Sigmoid colon (tissue), 7 donors: Measurements from ENCODE around the gene C6orf89. TPM values are rescaled to one million over a fixed set of nuclear protein-coding genes. Genes with fewer than 3 reads are reported as not detected.
A peak's percentile ranks its signal among the peaks of the same experiment; 100 is the strongest.

Source experiments
- DNase-seq: peaks from one replicate; pipeline ENCODE4 v3.0.0-alpha.2; 2019
- H3K27ac ChIP-seq, 4 donors: fragments of 200-600 bp; sonication (generic); one replicate each; pipeline ENCODE4 v1.5.1; 2016 to 2019; ENCODE audit warnings: mild to moderate bottlenecking in 1 of 4
- H3K27me3 ChIP-seq, 3 donors: fragments of 200-600 bp; sonication (generic); one replicate each; pipeline ENCODE4 v1.5.1; 2019; ENCODE audit warnings: mild to moderate bottlenecking in 1 of 3
- H3K36me3 ChIP-seq, 4 donors: fragments of 200-600 bp; sonication (generic); one replicate each; pipeline ENCODE4 v1.5.1; 2016 to 2019
- H3K4me1 ChIP-seq, 4 donors: fragments of 200-600 bp; sonication (generic); one replicate each; pipeline ENCODE4 v1.5.1; 2017 to 2019
- H3K4me3 ChIP-seq, 4 donors: fragments of 200-600 bp; sonication (generic); one replicate each; pipeline ENCODE4 v1.5.1; 2017 to 2019; ENCODE audit warnings: mild to moderate bottlenecking in 2 of 4, moderate library complexity in 1 of 4
- H3K9me3 ChIP-seq, 4 donors: fragments of 200-600 bp in 3 of 4; sonication (generic) in 3 of 4; one replicate each; pipeline versions ENCODE4 v1.5.1 to v1.6.1; 2013 to 2019
- EP300 ChIP-seq, 4 donors: sonication (generic); formaldehyde crosslinking; IDR thresholded peaks; one replicate each; pipeline ENCODE4 v1.6.1; 2017; ENCODE audit warnings: antibody characterized with exemption in 4 of 4
- POLR2A ChIP-seq, 2 donors: fragments of 450-650 bp; IDR thresholded peaks; one replicate each; pipeline ENCODE4 v1.6.1; 2016; ENCODE audit warnings: antibody characterized with exemption in 2 of 2, mild to moderate bottlenecking in 2 of 2, moderate library complexity in 2 of 2
- POLR2AphosphoS5 ChIP-seq, 4 donors: sonication (generic); formaldehyde crosslinking; IDR thresholded peaks; one replicate each; pipeline ENCODE4 v1.6.1; 2017; ENCODE audit warnings: antibody characterized with exemption in 4 of 4
- WGBS, 2 donors: extraction: QIAGEN DNeasy Blood & Tissue Kit; methylation state at CpG; one replicate each; pipeline ENCODE4 v1.1.7; 2013; 5-methylcytosine and 5-hydroxymethylcytosine counted together
- intact Hi-C: fragments of 100-400 bp; cut with DNase I; formaldehyde crosslinking; loops from one replicate; pipeline ENCODE4 v1.15.1; 2023
- polyA plus RNA-seq, 3 donors: library from polyadenylated mRNA; stranded (reverse); fragments of 200-250 nt; gene quantifications; one replicate each; pipeline ENCODE4 v1.2.3, GENCODE V29; 2013
- total RNA-seq, 4 donors: library from RNA; depleted of rRNA; stranded (reverse); fragments of >200 nt; gene quantifications; one replicate each; pipeline ENCODE4 v1.1.0, GENCODE V29; 2016
- TF ChIP-seq, protein P1 (sequence below), 4 experiments: fragments of 450-650 bp in 3 of 4; fragments of 200-600 bp in 1 of 4; IDR thresholded peaks; one replicate each; pipeline ENCODE4 v1.5.1; 2016 to 2019; ENCODE audit warnings: antibody characterized with exemption in 4 of 4, mild to moderate bottlenecking in 3 of 4, moderate library complexity in 2 of 4
- donor health status: healthy with polysubstance abuse.
- donor health status: Bipolar disorder and iron deficiency.
- donor health status: healthy.

C6orf89 gene
- total and polyA plus RNA-seq, 7 donors = 5.5 to 51.4 (median 37.3) TPM

DNA sequence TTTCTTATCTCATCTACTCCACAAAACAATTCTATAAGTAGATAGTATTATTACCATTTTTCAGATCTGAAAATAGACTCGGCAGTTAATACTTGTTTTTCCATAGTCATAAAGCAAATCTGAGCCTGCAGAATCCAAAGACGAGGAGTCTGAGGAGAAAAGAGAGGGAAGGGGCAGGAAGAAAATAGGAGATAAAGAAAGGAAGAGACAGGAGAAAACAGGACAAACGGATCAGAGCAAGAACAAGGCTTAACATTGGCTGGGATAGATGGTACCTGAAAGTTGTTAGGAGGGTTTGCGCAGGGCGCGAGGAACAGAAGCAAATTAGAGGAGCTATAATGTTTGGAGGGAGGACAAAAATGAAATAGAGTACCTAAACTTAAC is 10.5 kb upstream of the C6orf89 start:
- H3K36me3 ChIP-seq = peaks cover 0 to 5% (median 0%) of the 10 kb centered on the region in 4 donors
- H3K4me1 ChIP-seq = peaks cover 0 to 19% (median 16%) of the 10 kb centered on the region in 4 donors
- TF ChIP-seq POLR2AphosphoS5 (IDR thresholded peaks at IDR 0.05) (no peak), POLR2A (IDR thresholded peaks at IDR 0.05) (peak in 1 of 2 donors; percentile 7)
- no peak for DNase-seq
- no peaks in the 10 kb centered on the region for H3K9me3 ChIP-seq
- H3K4me3 ChIP-seq = peak overlapping the region; percentile 79 to 87 (median 84)
- H3K27ac ChIP-seq = peak overlapping the region; percentile 83 to 88 (median 86)
- intact Hi-C loops = no loop called here
- H3K27me3 ChIP-seq = peaks cover 0 to 9% (median 0%) of the 10 kb centered on the region in 3 donors
- 11 to 36% methylated on average over 6 of the region's 6 CpGs for WGBS, 2 donors

DNA sequence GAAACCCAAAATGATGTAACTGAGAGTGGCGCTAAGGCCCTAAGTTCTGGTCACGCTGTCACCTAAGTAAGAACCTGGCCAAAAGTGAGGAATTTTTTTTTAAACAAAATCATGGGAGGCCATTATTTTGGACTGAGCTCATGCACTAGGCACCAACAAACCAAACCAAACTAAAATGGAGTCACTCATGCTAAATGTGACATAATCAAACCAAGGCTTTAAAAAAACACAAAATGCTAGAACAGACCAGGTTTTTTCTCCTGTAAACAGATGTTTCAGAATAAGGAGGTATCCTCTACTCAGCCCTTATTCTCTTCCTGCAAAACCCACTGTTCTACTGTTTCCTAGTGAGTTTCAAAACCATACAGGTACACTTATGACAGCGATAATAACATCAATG is 1.1 kb upstream of the C6orf89 start:
- DNase-seq = no peak
- TF ChIP-seq, protein P1, sequence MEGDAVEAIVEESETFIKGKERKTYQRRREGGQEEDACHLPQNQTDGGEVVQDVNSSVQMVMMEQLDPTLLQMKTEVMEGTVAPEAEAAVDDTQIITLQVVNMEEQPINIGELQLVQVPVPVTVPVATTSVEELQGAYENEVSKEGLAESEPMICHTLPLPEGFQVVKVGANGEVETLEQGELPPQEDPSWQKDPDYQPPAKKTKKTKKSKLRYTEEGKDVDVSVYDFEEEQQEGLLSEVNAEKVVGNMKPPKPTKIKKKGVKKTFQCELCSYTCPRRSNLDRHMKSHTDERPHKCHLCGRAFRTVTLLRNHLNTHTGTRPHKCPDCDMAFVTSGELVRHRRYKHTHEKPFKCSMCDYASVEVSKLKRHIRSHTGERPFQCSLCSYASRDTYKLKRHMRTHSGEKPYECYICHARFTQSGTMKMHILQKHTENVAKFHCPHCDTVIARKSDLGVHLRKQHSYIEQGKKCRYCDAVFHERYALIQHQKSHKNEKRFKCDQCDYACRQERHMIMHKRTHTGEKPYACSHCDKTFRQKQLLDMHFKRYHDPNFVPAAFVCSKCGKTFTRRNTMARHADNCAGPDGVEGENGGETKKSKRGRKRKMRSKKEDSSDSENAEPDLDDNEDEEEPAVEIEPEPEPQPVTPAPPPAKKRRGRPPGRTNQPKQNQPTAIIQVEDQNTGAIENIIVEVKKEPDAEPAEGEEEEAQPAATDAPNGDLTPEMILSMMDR (IDR thresholded peaks at IDR 0.05) = no peak
- TF ChIP-seq POLR2A (IDR thresholded peaks at IDR 0.05) = no peak
- TF ChIP-seq EP300 (IDR thresholded peaks at IDR 0.05) = no peak
- TF ChIP-seq POLR2AphosphoS5 (IDR thresholded peaks at IDR 0.05) = no peak
- Histone ChIP-seq H3K4me3 (no peak overlapping the region), H3K36me3 (no peaks in the 10 kb centered on the region), H3K27ac (peak overlapping the region in 1 of 4 donors; percentile 89), H3K27me3 (no peaks in the 10 kb centered on the region), H3K9me3 (no peaks in the 10 kb centered on the region), H3K4me1 (peaks cover 0 to 37% (median 24%) of the 10 kb centered on the region in 4 donors)
- intact Hi-C loops = loop anchor here (1.0 kb wide), 3 partner anchors 95 to 326 kb away; no protein-coding TSS in a partner anchor
- 96 to 99% methylated on average over 3 of the region's 3 CpGs for WGBS, 2 donors

DNA sequence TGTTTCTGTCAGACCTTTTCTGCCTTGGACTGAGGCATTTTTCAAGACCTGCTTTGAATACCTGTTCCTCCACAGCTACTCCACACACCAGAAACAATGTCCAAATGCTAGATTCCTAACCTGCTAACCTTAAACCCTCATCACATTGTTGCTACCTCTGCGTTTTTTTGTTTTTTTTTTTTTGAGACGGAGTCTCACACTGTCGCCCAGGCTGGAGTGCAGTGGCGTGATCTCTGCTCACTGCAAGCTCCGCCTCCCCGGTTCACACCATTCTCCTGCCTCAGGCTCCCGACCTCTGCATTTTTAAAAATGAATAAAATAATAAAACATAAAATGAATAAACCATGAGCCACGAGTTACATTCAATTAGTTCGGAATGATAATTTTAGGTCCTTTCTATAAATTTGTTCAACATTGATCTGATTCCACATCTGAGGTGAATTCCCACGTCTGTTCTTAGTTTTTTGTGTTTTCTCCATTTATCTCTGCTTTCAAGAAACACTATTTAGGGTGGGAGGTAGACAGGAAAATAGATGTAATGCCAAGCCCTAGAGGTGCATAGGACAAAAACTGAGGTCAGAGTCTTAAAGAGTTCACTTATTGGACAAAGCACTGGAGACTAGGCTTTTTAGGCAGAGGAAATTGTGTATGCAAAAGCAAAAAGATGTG is 1.3 kb downstream of the C6orf89 start:
- intact Hi-C loops = no loop called here
- H3K9me3 ChIP-seq = no peaks in the 10 kb centered on the region
- WGBS, 2 donors = 82 to 84% methylated on average over 10 of the region's 10 CpGs
- H3K27ac ChIP-seq = peak overlapping the region in 3 of 4 donors; percentile 85 to 89 (median 88)
- H3K4me1 ChIP-seq = peaks cover 0 to 37% (median 24%) of the 10 kb centered on the region in 4 donors
- no peaks in the 10 kb centered on the region for H3K27me3 ChIP-seq
- DNase-seq = no peak
- TF ChIP-seq POLR2AphosphoS5 (IDR thresholded peaks at IDR 0.05) = no peak
- TF ChIP-seq, protein P1 (IDR thresholded peaks at IDR 0.05) = no peak
- no peak for TF ChIP-seq EP300 (IDR thresholded peaks at IDR 0.05)
- TF ChIP-seq POLR2A (IDR thresholded peaks at IDR 0.05) = no peak
- no peaks in the 10 kb centered on the region for H3K36me3 ChIP-seq
- peak overlapping the region in 2 of 4 donors; percentile 69 to 77 for H3K4me3 ChIP-seq

DNA sequence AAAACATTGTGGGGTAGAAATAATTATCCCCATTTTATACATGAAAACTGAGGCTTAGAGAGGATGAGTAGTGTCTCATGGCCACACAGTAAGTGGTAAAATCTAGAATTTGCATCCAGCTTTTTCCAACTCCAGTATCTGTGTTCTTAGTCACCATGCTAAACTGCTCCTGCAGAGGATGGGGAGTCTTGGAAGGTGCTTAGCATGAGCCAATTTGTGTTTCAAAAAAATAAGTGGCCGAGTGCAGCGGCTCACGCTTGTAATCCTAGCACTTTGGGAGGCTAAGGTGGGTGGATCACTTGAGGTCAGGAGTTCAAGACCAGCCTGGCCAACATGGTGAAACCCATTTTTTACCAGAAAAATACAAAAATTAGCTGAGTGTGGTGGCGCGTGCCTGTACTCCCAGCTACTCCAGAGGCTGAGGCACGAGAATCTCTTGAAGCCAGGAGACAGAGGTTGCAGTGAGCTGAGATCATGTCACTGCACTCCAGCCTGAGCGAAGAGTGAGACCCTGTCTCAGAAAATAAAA is 2.4 kb downstream of the C6orf89 start:
- no peak for DNase-seq
- H3K27me3 ChIP-seq = no peaks in the 10 kb centered on the region
- intact Hi-C loops = no loop called here
- 94 to 97% methylated on average over 7 of the region's 7 CpGs for WGBS, 2 donors
- H3K36me3 ChIP-seq = no peaks in the 10 kb centered on the region
- peaks cover 0 to 37% (median 24%) of the 10 kb centered on the region in 4 donors for H3K4me1 ChIP-seq
- TF ChIP-seq EP300 (IDR thresholded peaks at IDR 0.05) (no peak), POLR2A (IDR thresholded peaks at IDR 0.05) (no peak), POLR2AphosphoS5 (IDR thresholded peaks at IDR 0.05) (no peak)
- TF ChIP-seq, protein P1 (IDR thresholded peaks at IDR 0.05) = no peak
- no peaks in the 10 kb centered on the region for H3K9me3 ChIP-seq
- H3K27ac ChIP-seq = no peak overlapping the region
- no peak overlapping the region for H3K4me3 ChIP-seq

DNA sequence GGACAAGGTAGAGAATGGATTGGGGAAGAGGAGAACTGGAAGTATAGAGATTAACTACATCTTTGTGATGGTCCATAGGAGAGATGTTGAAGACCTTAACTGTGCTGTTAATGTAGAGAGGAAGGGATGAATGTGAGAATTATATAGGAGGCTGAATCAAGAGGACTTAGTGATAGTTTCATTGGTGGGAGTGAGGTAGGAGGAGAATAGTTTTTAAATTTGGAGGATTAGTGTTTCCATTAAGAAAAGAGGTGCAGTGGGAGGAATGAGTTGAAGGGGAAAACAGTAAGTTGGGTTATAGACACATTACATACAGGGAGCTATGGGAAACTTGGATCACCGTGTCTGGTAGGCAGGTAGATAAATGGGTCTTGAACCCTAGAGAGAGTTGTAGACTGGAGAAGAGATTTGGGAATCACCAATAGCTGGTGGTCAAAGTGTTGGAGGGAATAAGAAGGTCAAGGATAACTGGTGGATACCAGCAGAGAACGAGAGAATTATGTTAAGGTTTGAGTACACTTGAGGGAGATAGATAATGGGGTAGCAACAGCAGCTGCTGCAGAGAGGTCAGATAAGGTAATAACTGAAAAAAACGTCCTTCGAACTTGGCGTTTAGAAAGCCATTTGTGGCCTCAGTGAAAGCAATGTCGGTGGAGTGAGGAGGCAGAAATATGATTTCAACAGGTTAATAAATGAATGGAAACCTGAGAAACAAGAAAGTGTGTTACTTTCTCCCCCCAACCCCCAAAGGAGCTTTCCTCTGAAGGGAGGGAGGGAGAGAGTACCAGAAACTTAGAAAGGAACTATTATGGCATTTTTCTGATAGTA is 3.1 kb downstream of the C6orf89 start:
- no peak for DNase-seq
- no peak overlapping the region for H3K4me3 ChIP-seq
- peaks cover 0 to 37% (median 24%) of the 10 kb centered on the region in 4 donors for H3K4me1 ChIP-seq
- H3K27ac ChIP-seq = no peak overlapping the region
- H3K27me3 ChIP-seq = no peaks in the 10 kb centered on the region
- peaks cover 0 to under 1% (median 0%) of the 10 kb centered on the region in 4 donors for H3K36me3 ChIP-seq
- intact Hi-C loops = no loop called here
- 55 to 70% methylated on average over 6 of the region's 6 CpGs for WGBS, 2 donors
- TF ChIP-seq, protein P1 (IDR thresholded peaks at IDR 0.05) = no peak
- TF ChIP-seq POLR2AphosphoS5 (IDR thresholded peaks at IDR 0.05) = no peak
- no peak for TF ChIP-seq EP300 (IDR thresholded peaks at IDR 0.05)
- no peak for TF ChIP-seq POLR2A (IDR thresholded peaks at IDR 0.05)
- H3K9me3 ChIP-seq = no peaks in the 10 kb centered on the region
